PC-9 (cell line): ENCODE results near the gene ACER3. TPM values are rescaled to one million over a fixed set of nuclear protein-coding genes. Genes with fewer than 3 reads are reported as not detected.

Experiments used
- BruUV-seq: library from RNA; stranded (reverse); fragments of 400-500 nt; replicated peaks from 2 replicates; lab custom pipeline; 2021; lab: Mats Ljungman, UMichigan
- CTCF ChIA-PET: fragments of 300-600 bp; sonication (Branson Sonifier 250); formaldehyde crosslinking; loops from one replicate; lab custom pipeline; 2022; ENCODE audit warnings: antibody characterized with exemption; lab: Charles Lee
- POLR2A ChIA-PET: fragments of 300-600 bp; sonication (Branson Sonifier 250); formaldehyde crosslinking; loops from one replicate; lab custom pipeline; 2022; ENCODE audit warnings: antibody characterized with exemption; ENCODE audit not compliant: unreplicated experiment; lab: Charles Lee
- DNase-seq, 2 experiments: peaks; one replicate each; pipeline versions ENCODE4 v3.0.0 to v3.0.0-alpha.2; 2015 to 2022; ENCODE audit warnings: mixed read lengths in 1 of 2
- H2AFZ ChIP-seq: fragments of 200-600 bp; sonication (generic); 2 replicates; pipeline ENCODE4 v1.8.1; 2017; ENCODE audit warnings: antibody characterized with exemption
- H3F3A ChIP-seq: fragments of 200-600 bp; sonication (generic); 2 replicates; pipeline ENCODE4 v1.8.1; 2017; ENCODE audit warnings: antibody characterized with exemption, mild to moderate bottlenecking, low read depth; ENCODE audit not compliant: insufficient read depth
- H3K27ac ChIP-seq: fragments of 200-600 bp; sonication (generic); 2 replicates; pipeline ENCODE4 v1.6.1; 2016; ENCODE audit warnings: mixed run types
- H3K27me3 ChIP-seq: fragments of 200-600 bp; sonication (generic); 2 replicates; pipeline ENCODE4 v1.6.1; 2016; ENCODE audit warnings: low read depth, mixed run types; ENCODE audit not compliant: insufficient read depth
- H3K36me3 ChIP-seq: fragments of 200-600 bp; sonication (generic); 2 replicates; pipeline ENCODE4 v1.6.1; 2016; ENCODE audit warnings: low read depth, mixed run types
- H3K4me1 ChIP-seq: fragments of 200-600 bp; sonication (generic); replicated peaks from 2 replicates; pipeline ENCODE4 v1.6.1; 2016; ENCODE audit warnings: mixed run types; ENCODE audit not compliant: insufficient read depth
- H3K4me2 ChIP-seq: fragments of 200-600 bp; sonication (generic); 2 replicates; pipeline ENCODE4 v1.6.1; 2017; ENCODE audit warnings: mixed run types
- H3K4me3 ChIP-seq: fragments of 200-600 bp; sonication (generic); 2 replicates; pipeline ENCODE4 v1.6.1; 2016; ENCODE audit warnings: mixed run types
- H3K79me2 ChIP-seq: fragments of 200-600 bp; sonication (generic); 2 replicates; pipeline ENCODE4 v1.6.1; 2017; ENCODE audit warnings: low read depth, mixed run types
- H3K9me2 ChIP-seq: fragments of 200-600 bp; sonication (generic); 2 replicates; pipeline ENCODE4 v1.8.1; 2017; ENCODE audit warnings: mild to moderate bottlenecking; ENCODE audit not compliant: insufficient read depth
- H3K9me3 ChIP-seq: fragments of 200-600 bp; sonication (generic); 2 replicates; pipeline ENCODE4 v1.8.1; 2016; ENCODE audit warnings: low read depth; ENCODE audit not compliant: insufficient read depth
- H4K20me1 ChIP-seq: fragments of 200-600 bp; sonication (generic); 2 replicates; pipeline ENCODE4 v1.8.1; 2017; ENCODE audit not compliant: insufficient read depth
- CTCF ChIP-seq: fragments of 200-600 bp; sonication (generic); conservative IDR thresholded peaks from 2 replicates; pipeline ENCODE4 v1.6.1; 2017; ENCODE audit warnings: mixed run types, antibody characterized with exemption, mild to moderate bottlenecking, moderate library complexity
- EZH2 ChIP-seq: fragments of 200-600 bp; sonication (generic); IDR thresholded peaks from 2 replicates; pipeline ENCODE4 v1.8.0; 2017; ENCODE audit warnings: antibody characterized with exemption, low read depth
- intact Hi-C: fragments of 100-400 bp; cut with micrococcal nuclease; formaldehyde crosslinking; loops from one replicate; pipeline ENCODE4 v1.10.0; 2022; ENCODE audit not compliant: unreplicated experiment
- total RNA-seq: library from RNA; stranded (reverse); gene quantifications from 2 replicates; pipeline ENCODE4 v1.2.3, GENCODE V29; 2021

ACER3 gene
- total RNA-seq, 1 experiment from 2014 or later = 21.3 TPM

DNA sequence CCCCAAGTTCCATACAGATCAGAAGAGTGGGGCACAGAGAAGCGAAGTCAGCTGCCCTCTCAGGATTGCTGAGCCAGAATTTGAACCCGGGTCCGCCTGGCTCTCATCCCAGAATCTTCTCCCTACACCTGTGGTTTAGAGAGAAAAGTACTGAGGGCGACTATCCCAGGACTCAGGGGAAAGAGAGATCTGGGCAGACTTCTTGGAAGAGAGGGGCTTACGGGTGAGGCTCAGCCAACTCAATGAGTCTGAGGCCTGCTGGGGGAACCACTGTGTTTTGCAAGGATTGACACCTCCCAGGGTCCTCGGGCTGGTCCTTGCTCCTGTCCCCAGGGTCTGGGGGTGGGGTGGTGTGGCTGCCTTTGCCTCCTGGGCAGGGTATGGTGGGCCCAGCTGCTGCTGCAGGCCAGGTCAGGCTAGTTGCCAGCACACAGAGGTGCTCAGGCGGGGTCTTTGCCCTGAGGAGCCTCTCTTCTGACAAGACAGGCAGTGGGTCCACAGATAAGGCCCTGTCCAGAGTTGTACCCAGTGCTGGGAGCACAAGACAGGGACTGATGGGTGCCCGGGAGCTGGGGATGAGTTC is 207.2 kb downstream of the ACER3 start:
- no peak for DNase-seq
- Histone ChIP-seq H3K27me3 (no peaks in the 10 kb centered on the region), H3K9me2 (no peaks in the 10 kb centered on the region), H4K20me1 (no peaks in the 10 kb centered on the region), H3F3A (peaks cover 11% of the 10 kb centered on the region; the same call in 1 of the 2 replicates), H3K9me3 (no peaks in the 10 kb centered on the region), H2AFZ (no peak overlapping the region), H3K4me2 (peak overlapping the region; percentile 97), H3K36me3 (no peaks in the 10 kb centered on the region), H3K79me2 (no peaks in the 10 kb centered on the region), H3K27ac (no peak overlapping the region), H3K4me3 (no peak overlapping the region), H3K4me1 (peaks cover 25% of the 10 kb centered on the region)
- intact Hi-C loops = loop anchor here (5.0 kb wide), 1 partner anchor 549 kb away; no protein-coding TSS in a partner anchor
- CTCF ChIA-PET = no interaction called here
- TF ChIP-seq CTCF (no peak), EZH2 (no peak)
- no TSS peak for BruUV-seq
- POLR2A ChIA-PET = no interaction called here

- ChIA-PET POLR2A (no interaction called here), CTCF (no interaction called here)
- Histone ChIP-seq H3K27ac (no peak overlapping the region), H3K4me1 (peaks cover 32% of the 10 kb centered on the region), H2AFZ (no peak overlapping the region), H3K9me3 (no peaks in the 10 kb centered on the region), H4K20me1 (no peaks in the 10 kb centered on the region), H3K36me3 (no peaks in the 10 kb centered on the region), H3K27me3 (no peaks in the 10 kb centered on the region), H3F3A (peaks cover 19% of the 10 kb centered on the region; the same call in 1 of the 2 replicates), H3K9me2 (no peaks in the 10 kb centered on the region), H3K4me2 (no peak overlapping the region), H3K4me3 (no peak overlapping the region), H3K79me2 (no peaks in the 10 kb centered on the region)
- TF ChIP-seq EZH2 = no peak
- no peak for TF ChIP-seq CTCF
- BruUV-seq = no TSS peak
- DNase-seq = no peak
- intact Hi-C loops = loop anchor here (5.0 kb wide), 1 partner anchor 549 kb away; no protein-coding TSS in a partner anchor
Observed at GRCh38 chr11:77068457-77069335, 208.0 kb downstream of the ACER3 start.

- Histone ChIP-seq H2AFZ (no peak overlapping the region), H3K27ac (no peak overlapping the region), H3K9me3 (no peaks in the 10 kb centered on the region), H3K9me2 (no peaks in the 10 kb centered on the region), H3K4me1 (peaks cover 40% of the 10 kb centered on the region), H3K27me3 (no peaks in the 10 kb centered on the region), H3K4me2 (no peak overlapping the region), H3K4me3 (no peak overlapping the region), H3K36me3 (no peaks in the 10 kb centered on the region), H3F3A (peaks cover 21% of the 10 kb centered on the region; the same call in 1 of the 2 replicates), H3K79me2 (no peaks in the 10 kb centered on the region), H4K20me1 (no peaks in the 10 kb centered on the region)
- CTCF ChIA-PET = no interaction called here
- DNase-seq = no peak
- TF ChIP-seq CTCF (no peak), EZH2 (no peak)
- no TSS peak for BruUV-seq
- POLR2A ChIA-PET = no interaction called here
- intact Hi-C loops = loop anchor here (5.0 kb wide), 1 partner anchor 548 kb away; no protein-coding TSS in a partner anchor
Observed at GRCh38 chr11:77069336-77069968, 208.7 kb downstream of the ACER3 start.
